KBM-7 (cell line): ENCODE results near the gene PDCD2L.
A peak's percentile ranks its signal among the peaks of the same experiment; 100 is the strongest.
"Not testable (repeated sequence)": the region's sequence is repeated elsewhere in the genome, so short reads cannot be mapped to it uniquely, and the experiment has no call there.

ENCODE experiments used
- DNase-seq: peaks from one replicate; pipeline ENCODE4 v3.0.0-alpha.2; 2015
- in situ Hi-C: fragments of 300-500 bp; cut with MboI; formaldehyde crosslinking; loops from 2 replicates; pipeline ENCODE4 v1.14.3; 2020; ENCODE audit warnings: low sequenced_read_pairs, low pct_unique_long_range_greater_than_20kb, mixed read lengths

The PDCD2L gene

DNA sequence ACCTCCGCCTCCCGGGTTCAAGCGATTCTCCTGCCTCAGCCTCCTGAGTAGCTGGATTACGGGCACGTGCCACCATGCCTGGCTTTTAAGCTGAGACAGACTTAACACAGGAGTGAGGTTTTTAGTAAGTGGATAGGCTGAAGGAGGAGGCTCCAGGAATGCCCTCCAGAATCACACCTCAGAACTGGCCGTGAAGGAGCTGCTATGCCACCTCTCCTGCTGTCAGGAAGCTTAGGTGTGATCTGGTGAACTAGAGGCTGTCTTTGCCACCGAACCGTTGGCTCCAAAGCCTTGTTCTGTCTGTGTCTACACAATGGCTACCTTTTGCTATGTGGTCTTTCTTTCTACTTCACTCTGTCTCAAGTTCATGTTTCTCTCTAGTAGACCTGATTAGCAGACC is 4.2 kb downstream of the PDCD2L start:
- in situ Hi-C loops: no loop called here

DNA sequence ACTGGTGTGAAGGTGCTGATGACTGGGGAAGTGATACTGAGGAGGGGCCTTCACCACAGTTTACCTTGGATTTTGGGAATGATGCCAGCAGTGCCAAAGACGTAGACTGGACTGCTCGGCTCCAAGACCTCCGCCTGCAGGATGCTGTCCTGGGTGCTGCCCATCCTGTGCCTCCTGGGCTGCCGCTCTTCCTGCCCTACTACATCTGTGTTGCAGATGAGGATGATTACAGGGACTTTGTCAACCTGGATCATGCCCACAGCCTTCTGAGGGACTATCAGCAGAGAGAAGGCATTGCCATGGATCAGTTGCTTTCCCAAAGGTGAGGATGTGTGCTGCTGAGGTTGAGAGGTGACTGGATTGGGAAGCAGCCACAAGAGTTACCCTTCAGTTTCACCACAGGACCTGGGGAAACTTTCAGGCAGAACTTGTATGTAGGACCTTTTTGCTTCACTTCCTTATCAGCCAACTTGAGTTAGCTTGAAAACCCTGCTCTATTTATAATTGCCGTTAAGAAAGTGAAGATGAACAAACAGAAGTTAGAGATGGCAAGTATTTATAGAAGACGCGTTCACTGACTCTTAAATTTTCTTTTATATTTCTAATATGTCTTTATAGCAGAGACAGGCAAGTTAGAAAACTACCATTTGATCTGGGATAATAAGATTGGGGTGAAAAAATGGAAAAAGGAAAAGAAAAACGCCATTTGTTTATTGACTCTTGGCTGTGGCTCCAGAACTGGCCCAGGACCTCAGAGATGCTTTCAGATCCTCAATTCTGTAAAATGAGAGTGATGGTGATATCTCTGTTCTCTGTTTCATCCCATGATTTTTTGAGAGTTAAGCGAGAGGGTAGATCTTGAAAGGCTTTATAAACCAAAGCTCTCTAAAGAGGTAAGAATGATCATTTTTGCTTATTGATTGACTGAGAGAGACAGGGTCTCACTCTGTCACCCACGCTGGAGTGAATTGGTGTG is 5.3 kb downstream of the PDCD2L start:
- DNase-seq: no peak
- in situ Hi-C loops: no loop called here

More for the DNA sequence above, 4.2 kb downstream of the PDCD2L start:
- no peak for DNase-seq

DNA sequence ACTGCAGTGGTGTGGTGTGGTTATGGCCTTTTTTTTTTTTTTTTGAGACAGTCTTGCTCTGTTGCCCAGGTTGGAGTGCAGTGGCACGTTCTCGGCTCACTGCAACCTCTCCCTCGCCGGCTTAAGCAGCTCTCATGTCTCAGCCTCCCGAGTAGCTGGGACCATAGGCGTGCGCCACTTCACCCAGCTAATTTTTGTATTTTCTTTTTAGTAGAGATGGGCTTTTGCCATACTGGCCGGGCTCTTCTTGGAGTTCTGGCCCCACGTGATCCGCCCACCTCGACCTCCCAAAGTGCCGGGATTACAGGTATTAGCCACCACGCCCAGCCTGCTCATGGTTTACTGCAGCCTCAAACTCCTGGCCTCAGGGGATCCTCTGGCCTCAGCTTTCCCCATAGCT is 7.0 kb downstream of the PDCD2L start:
- no peak for DNase-seq
- in situ Hi-C loops: no loop called here

DNA sequence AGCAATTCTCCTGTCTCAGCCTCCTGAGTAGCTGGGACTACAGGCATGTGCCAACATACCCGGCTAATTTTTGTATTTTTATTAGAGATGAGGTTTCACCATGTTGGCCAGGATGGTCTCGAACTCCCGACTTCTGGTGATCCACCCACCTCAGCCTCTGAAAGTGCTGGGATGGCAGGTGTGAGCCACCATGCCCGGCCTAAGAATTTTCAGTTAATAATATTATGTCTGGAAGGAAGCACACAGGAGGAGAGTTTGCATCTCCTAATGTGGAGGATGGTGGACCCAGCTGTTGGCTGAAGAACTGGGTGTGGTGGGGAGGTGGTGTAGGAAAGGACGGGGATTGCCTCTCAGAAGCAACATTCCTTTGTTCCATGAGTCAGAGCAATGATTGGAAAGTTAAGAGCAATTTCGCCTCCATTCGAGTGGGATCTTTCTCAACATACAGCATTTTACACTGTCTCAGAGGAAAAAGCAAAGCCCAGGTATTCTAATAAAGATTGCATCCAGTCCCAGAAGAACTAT is 11.9 kb downstream of the PDCD2L start:
- in situ Hi-C loops: no loop called here
- no peak for DNase-seq

DNA sequence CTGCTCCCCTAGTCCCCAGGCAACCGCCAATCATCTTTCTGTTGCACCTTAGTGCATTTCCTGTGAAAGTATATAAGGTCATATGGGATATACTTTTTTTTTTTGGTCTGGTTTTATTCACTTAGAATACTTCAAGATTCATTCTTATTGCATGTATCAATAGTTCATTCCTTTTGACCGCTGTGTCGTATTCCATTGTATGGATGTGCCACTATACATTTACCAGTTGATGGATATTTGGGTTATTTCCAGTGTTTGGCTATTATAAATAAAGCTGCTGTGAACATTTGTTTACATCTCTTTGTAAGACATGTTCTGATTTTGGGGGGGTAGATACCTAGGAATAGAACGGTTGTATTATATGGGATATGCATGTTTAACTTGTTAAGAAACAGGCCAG is 14.1 kb downstream of the PDCD2L start:
- no peak for DNase-seq

DNA sequence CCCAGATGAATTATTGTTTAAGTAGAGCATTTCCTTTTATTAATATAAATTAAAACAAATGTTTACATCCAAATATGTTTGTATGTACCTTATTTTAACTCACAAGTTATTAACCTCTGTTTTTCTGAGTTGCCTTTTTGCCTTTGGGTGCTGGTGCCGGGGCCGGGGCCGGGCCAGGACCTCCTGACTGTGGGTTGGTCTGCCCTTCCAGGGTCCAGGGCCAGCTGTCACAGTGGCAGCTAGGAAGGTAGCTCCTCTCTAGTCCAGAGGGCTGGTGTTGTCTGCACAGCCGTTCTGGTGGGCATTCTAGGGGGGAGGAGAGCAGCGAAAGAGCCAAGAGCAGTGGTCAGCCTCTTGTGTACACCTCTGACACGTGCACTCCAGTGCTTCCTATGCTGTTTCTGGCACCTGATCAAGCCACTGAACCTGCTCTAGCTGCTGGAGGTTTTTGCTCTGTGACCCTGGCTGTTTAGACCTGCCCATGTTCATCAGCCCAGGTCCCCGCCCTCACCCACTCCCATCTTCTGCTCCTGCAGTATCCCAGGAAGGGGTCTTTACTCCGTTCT is 22.0 kb downstream of the PDCD2L start:
- in situ Hi-C loops: no loop called here
- no peak for DNase-seq

More for the DNA sequence above, 14.1 kb downstream of the PDCD2L start:
- in situ Hi-C loops: no loop called here

DNA sequence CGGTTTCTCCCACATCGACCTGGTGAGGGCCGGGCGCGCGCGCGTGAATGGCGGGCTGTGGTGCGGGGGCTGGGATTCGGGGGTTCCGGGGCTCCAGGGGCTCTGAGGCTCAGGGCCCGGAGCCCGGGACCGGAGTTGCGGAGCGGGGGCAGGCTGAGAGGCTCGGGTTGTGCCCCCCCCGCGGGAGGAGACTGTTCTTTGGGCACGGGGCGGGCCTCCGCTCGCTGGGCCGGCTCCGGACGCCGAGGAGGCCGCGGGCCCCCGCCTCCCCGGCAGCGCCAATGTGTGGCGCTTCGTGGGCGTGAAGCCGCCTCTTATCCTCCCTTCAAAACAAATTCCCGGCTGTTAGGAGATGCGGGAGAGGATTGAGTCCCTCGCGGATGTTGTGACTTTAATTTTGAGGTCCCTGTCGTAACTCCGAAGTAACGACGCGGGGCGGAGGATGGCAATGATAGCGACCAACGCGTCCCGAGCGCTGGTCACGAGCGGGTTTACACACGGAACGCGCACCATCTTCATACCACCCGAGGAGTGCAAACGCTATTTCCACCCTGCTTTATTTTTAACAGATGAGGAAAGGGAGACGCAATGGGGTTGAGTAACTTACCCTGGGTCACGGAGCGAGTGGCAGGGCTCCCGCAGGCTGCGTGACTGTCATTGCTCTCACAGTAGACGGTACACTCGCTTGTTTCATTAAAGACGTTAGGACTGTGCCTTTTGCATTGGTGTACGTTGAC is 24.5 kb downstream of the PDCD2L start:
- peak; percentile 35 for DNase-seq
- in situ Hi-C loops: no loop called here

DNA sequence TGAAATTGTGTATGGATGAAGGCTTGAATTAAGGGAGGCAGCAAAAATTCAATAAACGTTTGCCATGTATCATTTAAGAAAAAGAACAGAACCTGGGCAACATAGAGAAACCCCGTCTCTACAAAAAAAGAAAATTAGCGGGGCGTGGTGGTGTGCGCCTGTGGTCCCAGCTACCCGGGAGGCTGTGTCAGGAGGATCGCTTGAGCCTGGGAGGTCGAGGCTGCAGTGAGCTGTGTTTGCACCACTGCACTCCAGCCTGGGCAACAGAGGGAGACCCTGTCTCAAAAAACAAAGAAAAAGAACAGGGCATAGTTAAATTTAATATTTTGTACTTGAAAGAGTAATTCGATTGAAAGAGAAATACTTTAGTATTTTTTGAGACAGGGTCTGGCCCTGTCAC is 25.4 kb downstream of the PDCD2L start:
- in situ Hi-C loops: no loop called here
- no peak for DNase-seq

DNA sequence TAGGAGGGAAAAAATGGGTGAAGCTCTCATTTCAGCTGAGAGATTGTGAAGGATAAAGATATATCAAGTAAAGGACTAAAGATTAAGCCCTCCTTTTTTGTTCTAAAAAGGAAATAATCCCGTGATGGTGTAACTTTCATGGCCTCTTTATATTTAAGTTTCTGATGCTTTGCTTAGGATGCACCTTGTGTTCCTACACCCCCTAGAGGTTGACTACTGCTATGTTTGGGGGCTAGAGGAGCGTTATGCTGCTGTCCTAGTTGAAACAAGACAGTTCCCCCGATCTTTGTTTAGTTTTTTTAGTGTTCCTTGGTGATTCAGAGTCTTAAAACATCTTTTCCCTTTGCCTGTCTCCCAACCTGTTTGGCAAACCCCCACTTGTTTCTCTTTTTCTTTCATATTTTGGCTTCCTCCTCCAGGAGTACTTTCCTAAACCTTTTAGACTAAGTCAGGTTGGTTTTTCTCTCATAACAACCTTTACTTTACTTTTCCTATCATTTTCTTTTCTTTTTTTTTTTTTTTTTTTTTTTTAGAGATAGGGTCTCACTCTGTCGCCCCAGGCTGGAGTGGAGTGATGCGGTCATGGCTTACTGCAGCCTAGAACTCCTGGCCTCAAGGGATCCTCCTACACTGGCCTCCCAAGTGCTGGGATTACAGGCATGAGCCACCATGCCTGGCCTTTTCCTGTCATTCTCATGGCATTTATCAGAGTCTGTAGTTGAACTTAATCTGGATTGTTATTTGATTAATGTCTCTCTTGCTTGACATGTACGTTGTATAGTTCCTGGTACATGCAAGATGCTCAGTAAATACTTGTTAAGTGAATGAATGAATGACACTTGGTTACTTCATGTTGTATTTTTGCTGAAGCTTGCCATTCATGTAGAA is 26.8 kb downstream of the PDCD2L start:
- in situ Hi-C loops: no loop called here
- peak; percentile 72 for DNase-seq

DNA sequence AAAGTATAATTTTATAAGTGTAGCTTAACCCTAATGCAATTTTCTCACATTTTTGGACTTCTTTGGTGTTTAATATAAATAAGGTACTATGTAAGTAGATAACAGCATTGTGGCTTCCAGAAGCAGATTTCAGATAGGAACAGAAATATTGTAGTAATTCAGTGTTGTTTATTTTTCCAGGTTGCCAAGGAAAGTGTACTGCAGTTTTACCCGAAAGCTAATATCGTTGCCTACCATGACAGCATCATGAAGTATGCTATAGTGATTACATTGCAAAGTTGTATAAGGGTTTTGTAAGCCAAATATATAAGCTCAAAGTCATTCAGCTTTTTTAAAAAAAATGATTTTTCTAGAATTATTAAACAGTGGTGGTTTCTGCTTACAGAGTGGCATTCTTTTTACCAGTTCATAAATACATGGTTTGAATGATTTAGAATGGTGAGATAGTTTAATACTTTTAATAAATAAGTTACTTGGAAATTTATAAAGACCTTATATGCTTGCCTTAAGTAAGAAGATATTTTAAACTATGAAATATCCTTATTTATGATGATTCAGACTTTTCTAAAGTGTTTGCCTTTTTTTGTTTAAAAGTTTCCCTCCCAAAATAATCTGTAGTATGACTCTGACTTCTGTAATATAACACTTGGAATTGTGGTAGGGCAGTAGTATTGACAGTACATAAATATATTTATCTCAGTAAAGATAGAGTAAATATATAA is 27.6 kb downstream of the PDCD2L start:
- no peak for DNase-seq
- in situ Hi-C loops: no loop called here

DNA sequence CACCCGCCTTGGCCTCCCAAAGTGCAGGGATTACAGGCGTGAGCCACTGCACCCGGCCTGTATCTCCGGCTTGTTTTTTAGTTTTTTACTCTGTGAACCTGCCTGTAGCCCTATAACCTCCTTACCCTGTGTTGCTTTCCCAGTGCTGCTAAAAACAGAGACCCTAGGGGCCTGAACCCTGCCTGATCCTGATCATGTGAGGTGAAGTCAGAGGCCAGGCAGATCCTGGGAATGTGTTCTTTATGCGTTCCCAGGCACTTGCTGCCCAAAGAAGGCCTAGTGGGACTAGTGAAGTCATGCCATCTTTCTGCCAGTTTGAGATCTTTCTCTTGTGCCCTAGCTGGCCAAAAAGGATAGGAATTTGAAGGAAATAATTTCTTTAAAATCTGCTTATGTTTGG is 28.6 kb downstream of the PDCD2L start:
- DNase-seq: no peak
- in situ Hi-C loops: no loop called here

DNA sequence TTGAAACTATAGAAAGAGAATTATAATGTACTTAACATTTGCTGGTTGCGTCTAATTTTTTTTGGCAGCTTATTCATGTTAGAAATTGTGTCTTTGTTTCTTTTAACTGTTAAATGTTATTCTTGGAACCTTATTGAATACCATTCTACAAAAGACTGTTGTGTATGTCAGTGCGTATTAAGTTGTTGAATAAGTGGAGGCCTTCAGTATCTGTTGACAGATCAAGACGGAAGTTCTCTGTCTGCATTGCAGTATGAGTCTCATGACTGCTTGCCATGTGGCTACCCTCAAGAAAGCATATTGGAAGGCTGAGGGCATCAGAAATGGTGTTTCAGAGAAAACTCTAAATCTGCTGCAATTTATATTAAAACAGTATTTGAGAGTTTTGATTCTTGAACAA is 32.5 kb downstream of the PDCD2L start:
- in situ Hi-C loops: no loop called here
- DNase-seq: no peak

DNA sequence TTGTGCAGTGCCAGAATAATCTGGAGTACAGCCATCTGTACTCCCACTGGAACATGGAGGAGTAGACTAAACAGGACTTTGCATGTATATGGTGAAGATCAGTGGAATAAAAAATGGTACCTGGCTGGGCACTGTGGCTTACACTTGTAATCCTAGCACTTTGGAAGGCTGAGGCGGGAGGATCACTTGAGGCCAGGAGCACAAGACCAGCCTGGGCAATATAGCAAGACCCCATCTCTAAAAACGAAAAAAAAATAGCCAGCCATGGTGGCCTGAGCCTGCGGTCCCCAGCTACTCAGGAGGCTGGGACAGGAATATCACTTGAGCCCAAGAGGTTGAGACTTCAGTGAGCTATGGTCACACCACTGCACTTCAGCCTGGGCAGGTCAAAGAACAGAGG is 44.0 kb downstream of the PDCD2L start:
- in situ Hi-C loops: no loop called here

DNA sequence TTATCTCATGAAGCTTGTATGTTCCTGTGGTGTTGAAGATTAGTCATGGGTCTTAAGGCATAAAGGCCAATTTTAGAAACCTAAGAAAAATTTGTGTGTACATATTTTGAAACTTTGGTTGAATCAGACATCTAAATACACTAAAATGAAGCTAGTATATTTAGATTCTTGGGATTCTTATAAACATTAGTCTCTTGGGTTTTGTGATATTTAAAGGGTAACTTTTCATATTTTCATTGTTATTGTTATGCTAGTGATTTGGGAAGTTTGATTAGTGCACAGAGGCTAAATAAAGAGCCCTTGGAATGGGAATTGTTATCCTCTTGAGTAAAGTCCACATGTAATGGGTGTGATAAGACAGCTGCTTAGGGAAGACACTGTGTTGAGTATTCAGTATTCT is 48.5 kb downstream of the PDCD2L start:
- in situ Hi-C loops: no loop called here
- DNase-seq: no peak

More for the DNA sequence above, 44.0 kb downstream of the PDCD2L start:
- DNase-seq: no peak

DNA sequence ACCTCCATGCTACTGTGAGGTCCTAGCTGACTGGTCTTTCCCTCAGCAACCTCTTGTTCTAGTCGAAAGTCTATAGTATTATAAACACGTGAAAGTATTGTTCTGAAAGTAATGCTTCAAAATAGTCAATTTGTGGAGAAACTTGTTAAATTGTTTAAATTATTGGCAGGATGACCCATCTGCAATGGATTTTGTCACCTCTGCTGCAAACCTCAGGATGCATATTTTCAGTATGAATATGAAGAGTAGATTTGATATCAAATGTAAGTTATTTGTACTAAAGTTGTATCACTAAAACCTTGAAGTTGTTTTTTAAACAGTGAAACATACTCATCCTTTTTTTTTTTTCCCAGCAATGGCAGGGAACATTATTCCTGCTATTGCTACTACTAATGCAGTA is 49.9 kb downstream of the PDCD2L start:
- no peak for DNase-seq

DNA sequence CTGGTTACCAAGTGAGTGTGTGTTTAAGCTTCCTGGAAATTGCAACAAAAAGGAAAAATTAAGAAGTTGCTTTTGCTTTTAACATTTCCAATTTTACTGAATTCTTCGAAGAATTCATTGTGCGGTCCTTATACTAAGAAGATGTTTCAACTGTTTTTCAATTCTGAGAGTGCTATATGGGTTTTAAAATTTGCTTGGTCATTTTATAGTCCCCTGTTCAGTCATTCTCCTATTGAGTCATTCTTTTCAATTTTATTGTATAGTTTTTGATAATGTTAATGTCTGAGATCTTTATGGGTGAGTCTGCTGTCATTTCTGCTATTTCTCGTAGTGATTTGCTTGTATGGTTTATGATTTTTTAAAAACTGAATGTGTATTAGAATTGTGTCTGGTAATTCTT is 50.5 kb downstream of the PDCD2L start:
- in situ Hi-C loops: no loop called here
- DNase-seq: no peak

More for the DNA sequence above, 49.9 kb downstream of the PDCD2L start:
- in situ Hi-C loops: no loop called here

DNA sequence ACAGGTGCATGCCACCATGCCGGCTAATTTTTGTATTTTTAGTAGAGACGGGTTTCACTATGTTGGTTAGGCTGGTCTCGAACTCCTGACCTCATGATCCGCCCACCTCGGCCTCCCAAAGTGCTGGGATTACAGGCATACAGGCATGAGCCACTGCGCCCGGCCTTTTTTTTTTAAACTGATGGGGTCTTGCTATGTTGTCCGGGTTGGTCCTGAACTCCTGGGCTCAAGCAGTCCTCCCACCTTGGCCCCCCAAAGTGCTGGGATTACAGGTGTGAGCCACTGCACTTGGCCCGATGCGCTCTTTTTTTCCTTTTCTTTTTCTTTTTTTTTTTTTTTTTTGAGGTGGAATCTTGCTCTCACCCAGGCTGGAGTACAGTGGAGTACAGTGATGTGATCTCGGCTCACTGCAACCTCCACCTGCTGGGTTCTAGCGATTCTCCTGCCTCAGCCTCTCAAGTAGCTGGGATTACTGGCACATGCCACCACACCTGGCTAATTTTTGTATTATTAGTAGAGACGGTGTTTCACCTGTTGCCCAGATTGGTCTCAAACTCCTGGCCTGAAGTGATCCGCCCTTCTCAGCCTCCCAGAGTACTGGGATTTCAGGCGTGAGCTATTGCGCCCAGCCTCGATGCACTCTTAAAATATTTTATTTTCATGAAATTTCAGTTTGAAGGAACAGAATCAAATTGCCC is 51.7 kb downstream of the PDCD2L start:
- in situ Hi-C loops, DNase-seq: not testable (repeated sequence)

DNA sequence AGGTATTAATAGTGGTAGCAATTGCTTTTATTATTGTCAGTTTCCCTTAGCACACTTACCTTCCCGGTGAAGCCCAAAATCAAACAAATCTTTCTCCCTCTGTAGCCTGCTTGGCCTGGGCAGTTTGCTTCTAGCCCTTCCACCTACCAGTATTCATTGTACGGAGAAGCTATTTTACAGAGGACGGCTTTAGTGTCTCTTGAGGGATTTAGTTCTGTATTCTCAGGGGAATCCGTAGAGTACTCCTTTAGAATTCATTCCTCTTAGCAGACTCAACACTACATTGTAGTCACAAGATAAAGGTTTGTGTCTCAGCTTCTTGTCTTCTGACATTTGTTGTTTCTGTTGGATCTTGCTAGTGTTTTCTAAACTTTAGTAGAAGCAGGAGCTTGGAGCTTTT is 53.2 kb downstream of the PDCD2L start:
- DNase-seq: no peak
- in situ Hi-C loops: no loop called here
